Fibroblast of skin of left biceps (primary cell): Measurements from ENCODE around the gene SH3PXD2B.

Source experiments
- DNase-seq, 2 experiments: peaks; one replicate each; pipeline ENCODE4 v3.0.0-alpha.2; 2013; ENCODE audit warnings: low read depth in 2 of 2

Gene SH3PXD2B

DNA sequence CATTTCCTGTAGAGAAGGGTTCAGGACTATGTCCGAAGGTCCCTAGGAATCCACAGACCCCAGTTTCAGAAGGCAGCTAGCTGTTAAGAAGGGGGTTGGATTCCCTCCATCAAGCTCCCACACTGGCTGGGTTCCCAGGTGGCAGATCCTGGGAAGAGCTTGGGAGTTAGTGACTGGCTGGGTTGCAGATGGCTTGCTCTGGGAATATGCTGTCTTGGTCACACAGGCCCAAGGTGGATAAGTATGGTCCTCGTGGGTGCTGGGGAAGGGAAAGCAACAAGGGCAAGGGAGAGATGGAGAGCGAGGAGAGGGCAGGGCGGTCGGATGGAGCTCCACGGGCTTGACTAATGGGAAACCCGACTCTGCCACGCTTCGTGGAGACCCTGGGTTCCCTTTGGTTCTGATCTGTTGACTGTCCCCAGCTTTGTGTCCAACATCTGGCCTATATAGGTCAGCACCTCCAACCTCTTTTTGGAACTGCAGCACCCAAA lies 17.4 kb downstream of the SH3PXD2B start:
- no peak for DNase-seq

DNA sequence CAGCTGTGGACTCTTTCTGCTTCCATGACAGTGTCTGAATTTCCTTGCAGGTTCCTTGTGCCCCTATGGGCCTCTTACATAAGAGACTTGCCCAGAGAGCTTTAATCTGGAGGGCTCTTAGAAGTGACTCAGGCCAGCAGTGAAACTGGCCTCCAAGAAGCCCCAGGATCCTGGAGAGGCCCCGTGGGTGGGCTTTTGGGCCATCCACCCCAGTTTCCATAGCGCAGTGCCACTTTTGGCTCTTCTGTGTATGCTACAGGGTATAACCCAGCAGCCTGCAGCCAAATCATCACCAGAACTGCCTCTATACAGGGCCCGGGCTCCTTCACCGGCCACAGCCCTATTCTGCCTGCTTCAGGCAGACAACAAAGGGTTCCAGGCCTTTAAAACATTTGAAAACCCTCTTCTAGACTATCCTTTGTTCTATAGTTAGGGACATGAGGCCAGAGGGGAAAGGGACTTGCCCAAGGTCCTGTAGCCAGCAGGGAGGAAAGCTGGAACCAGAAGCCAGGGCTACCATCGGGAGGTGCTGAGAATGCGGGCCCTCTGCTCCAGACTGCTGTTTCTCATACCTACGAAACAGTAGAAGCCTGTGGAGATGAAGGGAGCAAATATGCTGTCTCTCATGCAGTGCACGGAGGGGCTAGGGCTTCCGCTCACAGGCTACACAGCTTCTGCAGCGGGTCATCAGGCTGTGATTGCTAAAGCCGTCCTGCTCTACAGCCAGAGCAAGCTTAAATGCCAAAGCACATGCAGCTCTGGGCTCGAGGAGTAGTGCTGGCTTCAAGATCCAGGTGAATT lies 18.0 kb downstream of the SH3PXD2B start:
- no peak for DNase-seq

DNA sequence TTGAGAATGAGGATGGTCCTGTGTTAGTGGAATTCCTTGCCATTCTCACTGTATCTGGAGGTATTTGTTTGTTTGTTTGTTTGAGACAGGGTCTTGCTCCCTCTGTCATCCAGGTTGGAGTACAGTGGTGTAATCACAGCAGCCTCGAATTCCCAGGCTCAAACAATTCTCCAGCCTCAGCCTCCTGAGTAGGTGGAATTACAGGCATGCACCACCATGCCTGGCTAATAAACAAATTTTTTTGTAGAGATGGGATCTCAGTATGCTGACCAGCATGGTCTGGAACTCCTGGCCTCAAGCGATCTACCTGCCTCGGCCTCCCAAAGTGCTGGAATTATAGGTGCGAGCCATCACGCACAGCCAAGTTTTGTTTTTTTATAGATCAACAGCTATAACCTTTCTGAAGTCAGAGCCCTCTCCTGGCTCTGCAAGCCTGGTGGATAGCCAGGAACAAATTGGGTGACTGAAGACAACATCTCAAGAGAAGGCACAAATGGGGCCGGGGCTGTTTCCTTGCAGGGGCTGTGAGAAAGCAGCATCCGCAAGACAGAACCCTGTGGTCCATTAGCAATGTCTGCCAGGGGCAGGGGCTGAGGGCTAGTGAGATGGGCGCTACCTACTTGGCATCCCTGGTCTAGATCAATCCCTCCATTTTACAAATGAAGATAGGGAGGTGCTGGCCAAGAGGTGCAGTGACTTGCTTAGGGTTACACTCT lies 18.8 kb downstream of the SH3PXD2B start:
- no peak for DNase-seq

DNA sequence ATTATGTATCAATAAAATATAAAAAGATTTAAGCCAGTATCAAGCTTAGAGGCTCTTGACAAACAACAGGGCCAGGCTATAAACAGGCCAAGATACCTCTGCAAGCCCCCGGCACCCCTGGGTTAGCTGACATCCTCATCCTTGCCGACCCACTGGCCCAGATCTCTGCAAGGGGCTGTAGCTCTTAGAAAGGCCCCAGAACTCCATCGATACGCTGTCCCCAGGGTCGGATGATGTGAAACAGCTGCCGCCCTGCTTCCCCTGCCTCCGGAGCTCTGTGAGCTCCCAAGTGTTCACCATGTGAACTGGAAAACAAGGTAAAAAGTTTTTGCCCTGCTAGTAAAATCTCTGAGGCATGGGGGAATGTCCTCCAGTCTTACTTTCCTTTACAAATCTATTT lies 20.1 kb downstream of the SH3PXD2B start:
- no peak for DNase-seq

DNA sequence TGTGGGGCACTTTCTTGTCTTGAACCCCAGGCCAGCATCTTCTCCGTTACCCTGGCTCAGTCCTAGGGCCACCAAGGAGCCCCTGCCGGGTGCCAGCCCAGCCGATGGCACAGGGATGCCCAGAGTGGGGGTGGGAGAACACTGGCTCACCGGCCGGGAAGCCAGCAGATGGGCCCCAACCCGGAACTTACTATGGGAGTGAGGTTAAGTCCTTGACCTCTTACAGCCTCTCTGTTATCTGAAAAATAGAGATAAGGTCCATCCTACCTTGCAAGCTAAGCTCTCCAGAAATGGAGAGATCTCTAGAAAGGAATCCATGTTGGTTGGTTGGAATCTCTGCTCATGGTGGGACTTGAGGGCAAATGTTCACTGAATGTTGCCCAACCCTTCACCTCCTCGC lies 20.8 kb downstream of the SH3PXD2B start:
- no peak for DNase-seq

DNA sequence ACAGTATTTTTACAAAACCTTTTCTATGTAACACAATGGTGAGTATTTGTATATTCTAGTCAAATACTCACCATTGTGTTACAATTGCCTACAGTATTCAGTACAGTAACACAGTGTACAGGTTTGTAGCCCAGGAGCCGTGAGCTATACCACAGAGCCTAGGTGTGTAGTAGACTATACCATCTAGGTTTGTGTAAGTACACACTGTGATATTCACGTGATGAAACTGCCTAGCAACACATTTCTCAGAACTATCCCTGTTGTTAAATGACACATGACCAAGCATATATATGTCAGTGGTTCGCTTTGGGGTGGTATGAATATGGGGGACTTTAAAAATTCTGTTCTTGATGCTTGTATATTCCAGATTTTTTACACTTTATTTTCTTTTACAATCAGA lies 21.3 kb downstream of the SH3PXD2B start:
- DNase-seq, result no peak

DNA sequence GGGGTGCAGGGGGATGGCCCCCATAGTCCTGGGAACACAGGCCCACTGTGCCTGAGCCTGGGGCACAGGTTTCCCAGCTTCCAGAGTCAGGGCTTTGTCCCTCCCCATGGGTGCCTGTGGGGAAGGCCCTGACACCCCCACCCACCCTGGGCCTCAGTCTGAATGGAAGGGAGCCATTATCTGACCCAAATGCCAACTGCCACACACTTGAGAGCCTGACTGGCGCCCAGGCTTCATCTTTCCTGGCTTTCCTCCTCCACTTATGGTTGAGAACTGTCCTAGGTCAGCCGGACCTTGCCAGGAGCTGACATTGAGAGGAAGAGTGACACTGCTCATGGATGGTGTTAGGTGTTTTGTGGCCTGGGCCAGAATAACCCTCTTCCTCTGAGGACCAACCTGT lies 24.0 kb downstream of the SH3PXD2B start:
- no peak for DNase-seq

DNA sequence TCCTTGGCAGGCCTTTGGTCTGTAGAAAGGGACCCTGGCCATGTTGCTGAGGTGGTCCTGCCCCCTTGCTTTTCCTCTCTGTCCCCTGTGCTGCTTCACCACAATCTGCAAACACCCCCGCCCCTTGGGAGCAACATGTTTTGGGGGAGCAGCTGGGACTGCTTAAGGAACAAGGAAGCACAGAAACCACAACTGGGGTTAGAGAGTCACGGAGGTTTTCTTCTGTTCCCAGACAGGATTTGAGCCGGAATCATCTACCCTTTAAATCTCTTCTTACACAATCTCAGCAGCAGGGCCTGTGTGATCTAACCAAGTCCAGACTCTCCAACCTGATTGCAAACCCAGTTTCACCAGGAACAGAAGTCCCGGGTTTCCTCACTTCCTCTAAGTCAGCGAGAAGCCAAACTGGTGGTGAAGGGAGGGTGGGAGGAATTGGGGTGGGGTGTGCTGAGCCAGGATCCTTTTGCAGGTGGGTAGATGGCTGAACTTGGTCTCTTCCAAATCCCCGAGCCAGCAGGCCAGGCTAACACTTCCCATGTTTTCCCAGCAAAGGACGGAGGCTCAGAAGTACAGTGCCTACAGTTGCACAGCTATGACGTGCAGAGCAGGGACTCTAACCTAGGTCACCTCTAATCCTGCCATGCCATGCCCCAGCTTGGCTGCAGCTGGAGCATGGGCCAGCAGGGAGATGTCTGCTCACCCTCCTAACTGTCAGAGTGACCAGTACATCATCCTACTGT lies 25.0 kb downstream of the SH3PXD2B start:
- peak; percentile 71 to 75 for DNase-seq

DNA sequence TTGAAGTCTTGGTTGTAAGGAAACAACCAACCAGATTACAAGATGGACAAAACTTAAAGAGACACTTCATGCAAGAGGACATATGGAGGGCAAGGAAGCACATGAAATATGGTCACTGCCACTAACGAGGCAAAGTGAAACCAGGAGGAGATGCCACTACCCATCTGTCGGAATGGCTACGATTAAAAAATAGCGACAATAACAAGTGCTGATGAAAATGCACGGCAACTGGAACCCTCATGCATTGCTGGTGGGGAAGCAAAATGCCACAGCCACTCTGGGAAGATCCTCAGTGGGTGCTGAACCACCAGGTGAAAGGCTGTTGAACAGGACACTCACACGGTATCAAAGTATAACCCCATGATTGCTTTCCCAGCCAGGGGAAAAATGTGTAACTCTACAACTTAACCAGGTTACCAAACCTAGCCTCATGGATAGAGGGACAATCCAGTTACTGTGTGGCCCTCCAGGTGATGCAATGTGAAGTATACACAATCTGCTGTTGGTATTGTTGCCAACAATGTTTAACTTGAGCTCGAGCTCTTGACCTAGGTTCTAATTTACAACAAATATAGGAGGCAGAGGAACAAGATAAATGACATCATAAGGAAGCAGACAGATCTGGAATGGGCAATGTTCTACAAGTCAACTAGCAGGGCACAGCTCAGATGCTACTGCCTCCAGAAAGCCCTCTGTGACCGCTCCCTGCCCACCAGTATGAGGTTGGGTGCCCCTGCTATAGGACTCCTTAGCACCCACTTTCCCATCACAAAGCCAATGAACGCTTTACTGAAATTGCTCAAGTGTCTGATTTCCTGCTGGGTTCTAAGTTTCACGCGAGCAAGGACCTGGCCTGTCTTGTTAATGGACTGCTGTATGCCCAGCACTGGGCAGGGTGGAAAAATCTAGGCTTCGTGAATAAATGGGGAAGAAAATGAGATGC lies 25.8 kb downstream of the SH3PXD2B start:
- no peak for DNase-seq

DNA sequence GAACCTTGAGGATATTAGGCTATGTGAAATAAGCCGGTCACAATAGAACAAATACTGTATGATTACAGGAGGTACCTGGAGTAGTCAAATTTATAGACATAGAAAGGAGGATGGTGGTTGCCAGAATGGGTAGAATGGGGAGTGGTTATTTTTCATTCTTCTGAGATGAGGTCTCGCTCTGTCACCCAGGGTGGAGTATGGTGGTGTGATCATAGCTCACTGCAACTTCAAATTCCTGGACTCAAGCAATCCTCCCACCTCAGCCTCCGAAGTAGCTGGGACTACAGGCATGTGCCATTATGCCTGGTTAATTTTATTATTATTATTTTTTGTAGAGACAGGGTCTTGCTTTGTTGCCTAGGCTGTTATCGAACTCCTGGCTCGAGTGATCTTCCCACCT lies 27.1 kb downstream of the SH3PXD2B start:
- no peak for DNase-seq

DNA sequence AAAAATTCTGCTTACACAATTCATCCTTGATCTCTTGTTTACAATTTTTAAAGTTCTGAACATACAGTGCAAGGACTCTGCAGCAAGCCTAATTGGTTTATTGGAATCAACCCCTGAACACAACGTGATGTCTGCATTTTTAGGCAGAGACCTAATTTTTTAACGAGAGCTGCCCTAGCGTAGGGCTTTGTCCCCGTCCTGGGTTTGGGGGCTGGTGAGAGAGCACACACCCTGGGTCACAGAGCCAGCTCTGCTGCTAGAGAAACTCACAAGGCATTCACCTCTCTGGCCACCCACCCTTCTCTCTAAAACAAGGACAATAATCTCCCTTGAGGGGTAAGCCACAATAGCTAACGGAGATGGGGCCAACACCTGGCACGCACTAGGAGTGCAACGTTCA lies 28.2 kb downstream of the SH3PXD2B start:
- no peak for DNase-seq

DNA sequence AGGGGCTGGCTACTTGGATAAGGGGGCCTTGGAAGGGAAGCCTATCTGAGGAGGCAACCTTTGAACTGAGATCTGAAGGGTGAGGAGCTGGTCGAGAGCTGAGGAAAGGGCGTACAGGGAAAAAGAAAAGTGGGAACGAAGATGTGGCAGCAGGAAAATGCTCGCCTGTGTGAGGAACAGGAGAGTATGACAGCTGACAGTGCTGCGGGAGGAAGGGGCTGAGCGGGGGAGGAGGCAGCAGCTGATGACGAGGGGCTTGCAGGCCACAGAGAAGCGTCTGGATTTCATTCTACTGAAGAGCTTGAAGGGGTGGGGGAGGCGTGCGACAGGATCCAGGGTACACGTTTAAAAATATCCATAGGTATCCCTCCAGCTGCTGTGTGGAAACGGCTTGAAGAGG lies 28.9 kb downstream of the SH3PXD2B start:
- no peak for DNase-seq

DNA sequence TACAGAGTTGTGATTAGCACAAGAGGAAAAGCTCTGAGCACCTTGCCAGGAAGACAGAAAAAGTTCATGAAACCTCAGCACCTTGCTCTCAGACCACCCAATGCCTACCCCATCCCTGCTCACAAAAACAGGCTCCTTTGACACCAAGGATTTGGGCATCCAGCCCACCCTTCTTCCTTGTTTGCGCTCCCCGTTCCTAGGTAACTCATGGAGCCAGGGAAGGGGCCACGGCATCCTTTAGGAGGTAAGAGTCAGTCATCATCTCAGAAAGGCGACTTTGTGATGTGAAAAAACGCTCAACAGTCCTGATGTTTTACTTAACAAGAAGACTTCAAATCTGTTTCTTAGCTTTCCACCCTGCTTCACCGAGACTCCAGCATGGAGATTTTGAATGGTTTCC lies 29.5 kb downstream of the SH3PXD2B start:
- no peak for DNase-seq

DNA sequence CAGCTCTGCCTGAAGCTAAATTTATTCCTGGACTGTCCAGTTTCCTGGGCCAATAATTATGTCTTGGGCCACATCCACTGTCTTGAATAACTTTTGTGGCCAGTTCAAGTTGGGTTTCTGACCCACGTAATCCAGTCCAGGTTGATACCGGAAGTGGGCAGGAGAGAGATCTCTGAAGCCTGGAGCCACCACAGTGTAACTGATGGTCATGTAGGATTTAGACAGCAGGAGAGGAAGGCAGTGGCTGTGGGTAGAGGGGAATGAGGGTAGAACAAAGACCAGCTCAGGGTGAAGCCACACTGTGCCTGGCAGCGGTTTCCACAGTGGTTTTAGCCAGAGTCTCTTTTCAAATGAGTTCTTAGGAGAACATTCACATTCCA lies 30.2 kb downstream of the SH3PXD2B start:
- DNase-seq, result no peak

DNA sequence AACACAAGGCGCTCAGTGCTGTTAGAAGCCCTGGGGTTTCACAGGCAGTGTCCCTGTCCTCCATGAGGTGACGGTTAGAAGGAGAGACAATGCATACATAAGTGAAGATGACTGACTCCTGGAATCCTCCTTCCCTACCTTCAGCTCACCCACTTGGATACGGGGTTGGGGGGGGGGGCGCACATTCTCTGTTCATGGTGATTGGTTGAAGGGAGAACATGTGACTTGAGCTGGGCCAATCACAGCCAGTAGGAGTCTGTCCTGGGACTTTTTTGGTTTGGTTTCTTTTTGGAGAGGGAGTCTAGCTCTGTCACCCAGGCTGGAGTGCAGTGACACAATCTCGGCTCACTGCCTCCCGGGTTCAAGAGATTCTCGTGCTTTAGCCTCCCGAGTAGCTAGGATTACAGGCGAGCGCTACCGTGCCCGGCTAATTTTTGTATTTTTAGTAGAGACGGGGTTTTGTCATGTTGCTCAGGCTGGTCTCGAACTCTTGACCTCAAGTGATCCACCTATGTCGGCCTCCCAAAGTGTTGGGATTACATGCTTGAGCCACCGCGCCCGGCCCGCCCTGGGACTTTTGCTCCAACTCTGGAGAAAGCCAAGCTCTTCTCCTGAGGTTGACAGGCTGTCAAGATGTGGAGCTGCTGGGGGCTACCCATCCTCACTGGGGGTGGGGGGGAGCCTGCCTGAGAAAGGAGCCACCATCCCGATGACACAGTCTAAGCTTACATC lies 30.8 kb downstream of the SH3PXD2B start:
- DNase-seq, result no peak

DNA sequence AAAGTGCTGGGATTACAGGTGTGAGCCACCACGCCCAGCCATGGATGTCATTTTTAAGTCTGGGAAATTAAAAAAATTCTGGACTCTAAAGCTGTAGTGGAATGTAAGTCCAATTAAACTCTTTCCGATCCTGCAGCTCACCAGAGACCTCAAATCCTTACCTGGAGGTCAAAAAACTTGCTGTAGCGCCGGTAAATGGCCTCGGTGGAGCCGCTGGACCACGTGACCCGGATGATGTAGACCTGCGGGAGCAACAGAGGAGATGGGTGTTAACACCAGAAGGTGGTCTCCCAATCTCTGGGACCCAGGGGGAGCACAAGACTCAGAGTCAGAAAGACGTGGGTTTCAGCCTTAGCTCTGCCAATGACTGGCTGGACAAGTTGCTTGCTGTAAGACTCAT lies 32.1 kb downstream of the SH3PXD2B start:
- DNase-seq, result no peak

DNA sequence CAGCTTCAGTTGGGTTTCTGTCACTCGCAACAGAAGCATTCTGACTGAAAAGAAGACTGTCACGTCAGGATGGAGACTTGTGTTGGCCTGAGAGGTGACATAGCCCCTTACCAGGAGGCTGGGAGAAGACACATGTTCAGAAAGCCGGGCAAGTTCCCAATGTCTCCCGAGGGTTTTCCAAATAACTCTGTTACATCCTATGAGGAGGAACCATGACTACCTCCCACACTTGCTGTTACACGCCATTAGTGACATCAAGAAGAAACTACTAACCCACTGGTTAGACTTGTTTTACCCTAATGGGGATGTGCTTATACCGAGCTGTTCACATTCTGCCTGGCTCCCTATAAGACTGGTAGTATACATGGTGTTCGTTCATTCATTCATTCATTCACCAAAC lies 33.3 kb downstream of the SH3PXD2B start:
- DNase-seq, result no peak

DNA sequence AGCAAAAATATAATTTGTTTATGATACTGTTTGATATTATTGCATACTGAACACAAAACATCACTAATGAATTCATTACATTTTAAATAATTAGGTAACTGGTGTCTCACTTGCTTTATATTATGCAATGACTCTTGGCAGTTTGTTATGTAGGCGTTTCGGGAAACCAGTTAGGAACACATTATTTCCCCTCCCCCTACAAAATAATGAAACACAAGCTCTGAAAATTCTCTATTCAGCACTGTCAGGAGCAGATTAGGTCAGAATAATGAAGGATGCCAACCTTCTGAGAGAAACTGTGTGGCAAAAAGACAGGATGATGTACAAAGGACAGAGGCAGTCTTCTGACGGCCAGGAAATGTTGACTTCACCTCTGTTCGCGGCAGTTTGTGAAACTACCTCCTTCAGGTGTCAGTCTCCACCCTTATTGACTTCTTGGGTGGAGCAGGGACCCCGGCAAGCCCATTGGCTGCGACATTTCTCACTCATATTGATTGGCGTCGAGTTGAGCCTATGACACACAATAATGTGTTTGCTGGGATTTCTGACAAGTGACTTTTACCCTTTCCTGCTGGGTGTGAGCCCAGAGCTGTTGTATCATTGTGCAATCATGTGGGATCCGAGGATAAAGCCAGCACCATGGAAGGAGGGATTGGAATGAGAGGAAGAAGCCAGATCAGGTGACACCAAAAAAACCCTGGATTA lies 33.9 kb downstream of the SH3PXD2B start:
- DNase-seq, result peak; percentile 96

DNA sequence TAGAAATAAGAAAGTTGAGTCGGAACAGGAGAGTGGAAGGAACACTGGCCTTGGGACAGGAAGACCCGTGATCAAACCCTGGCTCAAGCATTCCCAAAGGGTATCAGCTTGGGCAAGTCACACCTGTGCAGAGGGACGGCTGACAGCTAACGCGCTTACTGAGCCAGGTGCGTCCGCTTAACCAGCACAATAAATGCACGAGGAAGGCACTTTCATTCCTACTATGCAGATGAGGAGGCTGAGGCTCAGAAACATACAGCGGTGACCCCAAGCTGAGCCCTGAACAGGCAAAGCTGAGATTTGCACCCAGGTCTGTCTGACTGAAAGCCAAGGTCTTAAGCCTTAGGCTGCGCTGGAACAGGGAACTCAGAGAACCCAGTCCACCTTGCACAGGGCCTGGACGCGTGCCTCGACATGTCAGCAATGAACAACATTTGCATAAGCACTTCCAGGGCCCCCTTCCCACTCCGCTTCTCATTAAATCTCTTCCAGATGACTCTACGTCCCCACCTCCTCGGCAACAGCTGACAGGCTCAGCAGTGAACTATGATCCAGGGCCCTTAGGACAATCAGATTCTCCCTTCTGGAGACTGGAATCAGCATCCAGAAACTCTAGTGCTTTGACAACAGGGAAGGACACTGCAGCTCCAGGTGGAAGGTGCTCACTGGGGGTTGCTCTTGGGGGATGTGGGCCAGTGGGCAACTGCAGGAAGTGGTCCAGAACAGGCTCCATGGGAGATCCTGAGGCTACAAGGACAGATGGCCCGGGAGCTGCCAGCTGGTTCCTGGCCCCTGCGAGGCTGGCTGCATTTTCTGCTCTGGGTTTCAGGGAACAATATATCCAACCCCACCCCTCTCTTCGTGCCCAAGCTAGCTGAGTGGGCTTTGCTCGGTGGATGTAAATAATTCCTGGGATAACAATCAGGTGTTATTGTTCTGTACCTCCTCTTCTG lies 35.2 kb downstream of the SH3PXD2B start:
- no peak for DNase-seq
